Stimulated activated naive CD8-positive, alpha-beta T cell treated with anti-CD3 and anti-CD28 coated beads, Interleukin-15, Interleukin-2, amounts not matched to agents 100 U/mL and 50 U/mL, for 24 hours (primary cell): ENCODE measurements around the gene ZNF69.
"Not testable (repeated sequence)": the region's sequence is repeated elsewhere in the genome, so short reads cannot be mapped to it uniquely, and the experiment has no call there.

Source experiments
- ATAC-seq: fragments of 150-1000 bp; cut with Tn5 transposase; one replicate; pipeline ENCODE4 v1.10.0; 2021
- DNase-seq: peaks from one replicate; pipeline ENCODE4 v3.0.0; 2021

The ZNF69 gene

DNA sequence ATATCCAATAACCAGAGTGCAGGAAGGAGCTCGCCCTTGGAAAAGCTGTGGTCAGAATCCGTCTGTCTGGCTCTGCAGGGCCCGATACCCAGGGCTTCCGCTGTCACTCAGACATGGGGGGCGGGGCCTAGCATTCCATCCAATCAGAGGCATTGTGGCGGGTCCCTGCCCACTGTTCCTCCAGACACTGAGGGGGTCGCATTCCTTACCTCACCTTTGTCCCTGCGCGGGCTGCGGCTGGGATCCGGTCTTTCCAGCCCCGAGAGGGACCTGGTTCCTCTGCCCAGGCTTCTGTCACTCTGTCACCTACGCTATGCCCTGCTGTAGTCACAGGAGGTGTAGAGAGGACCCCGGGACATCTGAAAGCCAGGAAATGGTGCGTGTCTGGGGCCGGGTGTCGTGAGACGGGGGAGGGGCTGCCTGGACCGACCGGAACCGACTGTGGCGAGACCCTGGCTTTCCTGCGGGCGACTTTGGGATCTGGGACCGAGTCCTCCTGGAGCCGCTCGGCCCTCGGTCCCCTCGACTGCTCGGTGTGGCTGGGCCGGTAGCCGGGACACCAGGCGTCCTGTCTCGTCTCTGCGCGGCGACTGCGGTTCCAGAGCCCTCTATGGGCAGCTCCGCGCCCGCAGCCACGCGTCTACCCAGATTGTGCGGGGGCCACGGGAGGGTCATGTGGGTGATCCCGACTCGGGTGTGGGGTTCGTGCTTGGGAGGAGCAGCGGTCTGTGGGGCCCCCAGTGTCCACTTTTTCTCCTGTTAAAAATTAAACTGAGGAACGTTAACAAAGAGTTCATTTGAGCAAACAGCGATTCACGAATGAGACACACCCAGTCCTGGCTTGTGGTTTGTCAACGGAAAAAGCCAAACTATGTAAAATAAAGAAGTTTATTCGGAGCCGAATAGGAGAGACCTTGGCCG is at the start of gene ZNF69:
ZNF69 (plus strand) TSS at position 172 of the 921 bp plus-strand sequence; CDS start at position 314, 142 bp downstream.
- peak; percentile 81 for DNase-seq
- ATAC-seq, result peak; percentile 86

DNA sequence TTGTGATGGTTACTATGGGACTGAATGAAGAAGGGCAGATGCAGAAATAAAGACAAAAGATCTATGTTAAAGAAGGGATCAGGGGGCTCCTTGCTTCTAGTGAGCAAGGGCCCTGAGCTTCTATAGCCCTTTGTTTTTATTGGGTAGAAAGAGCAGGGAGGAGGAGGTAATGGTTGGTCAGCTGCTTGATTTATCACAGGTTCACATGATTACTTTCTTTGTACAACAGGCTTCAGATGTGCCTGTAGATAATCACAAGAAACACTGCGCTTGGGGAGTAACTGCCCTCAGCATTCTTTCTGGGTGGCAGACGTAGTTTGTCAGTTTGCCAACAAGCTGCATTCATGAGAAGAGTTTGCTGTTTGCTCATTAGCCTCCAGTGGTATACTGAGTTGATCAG is 43.9 kb upstream of the ZNF69 start:
- ATAC-seq (no peak), DNase-seq (no peak)

DNA sequence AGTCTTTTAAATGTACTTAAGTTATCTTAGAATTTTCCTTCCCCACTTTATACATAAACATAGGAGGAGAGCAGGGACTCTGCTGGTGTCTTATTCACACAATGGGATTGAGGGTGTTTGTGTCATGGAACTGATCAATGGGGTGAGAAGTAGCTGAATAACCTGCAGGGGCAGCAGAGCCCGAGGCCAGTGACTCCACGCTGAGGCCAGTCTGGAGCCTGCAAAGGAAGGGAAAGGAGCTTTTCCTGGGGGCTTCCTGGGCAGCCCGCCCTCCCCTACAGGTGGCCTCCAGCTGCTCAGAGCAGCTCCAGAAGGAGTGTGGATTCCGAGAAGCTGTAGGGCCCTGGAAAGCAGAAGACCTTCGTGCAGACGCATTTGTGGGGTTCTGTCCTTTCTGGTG is 40.0 kb upstream of the ZNF69 start:
- not testable (repeated sequence) for DNase-seq, ATAC-seq

DNA sequence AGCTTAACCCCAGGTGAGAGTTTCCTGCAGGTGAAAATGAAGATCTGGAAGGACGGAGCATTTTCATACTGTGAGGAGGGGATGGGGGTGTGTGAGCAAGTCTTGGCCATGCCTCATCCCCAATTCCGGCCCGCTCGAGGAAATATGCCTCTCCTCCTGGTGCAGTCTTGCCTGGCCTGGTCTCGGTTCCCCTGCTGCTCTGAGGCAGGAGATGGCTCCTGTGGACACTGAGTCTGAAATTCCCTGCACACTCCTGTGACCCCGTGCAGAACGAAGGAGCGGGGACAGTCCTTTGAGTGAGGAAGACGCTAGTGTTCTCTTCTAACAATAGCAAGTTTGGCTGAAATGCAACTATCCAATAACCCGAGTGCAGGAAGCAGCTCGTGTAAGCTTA is 39.4 kb upstream of the ZNF69 start:
- ATAC-seq, result no peak
- no peak for DNase-seq

DNA sequence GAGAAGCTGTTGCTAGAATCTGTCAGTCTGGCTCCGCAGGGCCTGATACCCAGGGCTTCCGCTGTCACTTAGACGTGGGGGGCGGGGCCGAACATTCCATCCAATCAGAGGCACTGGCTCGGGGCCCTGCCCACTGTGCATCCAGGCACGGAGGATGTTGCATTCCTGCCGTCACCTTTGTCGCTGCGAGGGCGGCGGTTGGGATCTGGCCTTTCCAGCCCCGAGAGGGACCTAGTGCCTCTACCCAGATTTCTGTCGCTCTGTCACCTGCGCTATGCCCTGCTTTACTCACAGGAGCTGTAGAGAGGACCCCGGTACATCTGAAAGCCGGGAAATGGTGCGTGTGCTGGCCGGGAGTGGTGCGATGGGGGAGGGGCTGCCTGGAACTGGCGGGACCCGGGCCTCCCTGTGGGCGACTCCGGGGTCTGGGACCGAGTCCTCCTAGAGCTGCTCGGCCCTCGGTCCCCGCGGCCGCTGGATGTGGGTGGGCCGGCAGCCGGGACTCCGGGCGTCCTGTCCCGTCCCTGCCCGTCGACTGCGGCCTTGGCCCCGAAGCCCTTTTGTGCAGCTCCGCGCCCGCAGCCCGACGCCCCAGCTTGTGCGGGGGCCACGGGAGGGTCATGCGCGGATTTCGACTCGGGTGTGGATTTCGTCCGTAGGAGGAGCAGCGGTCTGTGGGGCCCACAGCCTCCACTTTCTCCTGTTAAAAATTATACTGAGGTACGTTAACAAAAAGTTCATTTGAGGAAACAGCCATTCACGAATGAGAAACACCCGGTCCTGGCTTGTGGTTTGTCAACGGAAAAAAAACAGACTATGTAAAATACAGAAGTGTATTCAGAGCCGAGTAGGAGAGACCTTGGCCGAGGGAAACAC is 38.8 kb upstream of the ZNF69 start, which contains the start of gene ZNF439:
ZNF439 (plus strand) TSS at position 133 of the 876 bp plus-strand sequence; CDS start at position 275, 142 bp downstream.
- DNase-seq (peak; percentile 93), ATAC-seq (peak; percentile 99)

DNA sequence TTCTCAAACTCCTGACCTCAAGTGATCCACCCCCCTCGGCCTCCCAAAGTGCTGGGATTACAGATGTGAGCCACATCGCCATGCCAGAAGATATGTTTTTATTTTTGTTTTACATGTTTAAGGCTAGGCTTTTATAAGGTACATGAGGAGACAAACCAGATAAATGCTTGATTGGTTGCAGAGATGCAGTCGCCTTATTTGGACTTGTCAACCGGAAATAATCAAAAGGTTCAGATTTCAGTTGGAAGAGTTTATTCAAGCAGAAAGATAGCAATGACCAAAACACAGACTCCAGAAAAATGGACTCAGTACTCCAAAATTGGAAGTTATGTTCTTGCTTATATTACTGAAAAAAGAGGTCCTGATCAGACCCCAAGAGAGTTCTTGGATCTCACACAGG is 37.3 kb upstream of the ZNF69 start:
- ATAC-seq, DNase-seq: not testable (repeated sequence)

DNA sequence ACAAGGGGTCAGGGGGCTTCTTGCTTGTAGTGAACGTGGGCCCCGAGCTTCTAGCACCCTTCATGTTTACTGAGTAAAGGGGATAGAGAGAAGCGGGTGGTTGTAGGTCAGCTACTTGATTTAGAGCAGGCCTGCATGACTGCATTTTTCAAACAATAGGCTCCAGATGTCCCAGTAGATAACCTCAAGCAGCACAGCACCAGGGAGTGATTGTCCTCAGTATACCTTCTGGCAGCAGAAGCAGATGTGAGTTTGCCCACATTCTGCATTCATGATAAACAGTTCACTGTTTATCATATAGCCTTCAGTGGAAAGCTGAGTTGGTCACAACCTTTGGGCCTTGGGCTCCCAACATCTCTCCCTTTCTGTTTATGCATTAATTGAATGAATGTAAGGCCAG is 34.2 kb upstream of the ZNF69 start:
- no peak for ATAC-seq
- no peak for DNase-seq

DNA sequence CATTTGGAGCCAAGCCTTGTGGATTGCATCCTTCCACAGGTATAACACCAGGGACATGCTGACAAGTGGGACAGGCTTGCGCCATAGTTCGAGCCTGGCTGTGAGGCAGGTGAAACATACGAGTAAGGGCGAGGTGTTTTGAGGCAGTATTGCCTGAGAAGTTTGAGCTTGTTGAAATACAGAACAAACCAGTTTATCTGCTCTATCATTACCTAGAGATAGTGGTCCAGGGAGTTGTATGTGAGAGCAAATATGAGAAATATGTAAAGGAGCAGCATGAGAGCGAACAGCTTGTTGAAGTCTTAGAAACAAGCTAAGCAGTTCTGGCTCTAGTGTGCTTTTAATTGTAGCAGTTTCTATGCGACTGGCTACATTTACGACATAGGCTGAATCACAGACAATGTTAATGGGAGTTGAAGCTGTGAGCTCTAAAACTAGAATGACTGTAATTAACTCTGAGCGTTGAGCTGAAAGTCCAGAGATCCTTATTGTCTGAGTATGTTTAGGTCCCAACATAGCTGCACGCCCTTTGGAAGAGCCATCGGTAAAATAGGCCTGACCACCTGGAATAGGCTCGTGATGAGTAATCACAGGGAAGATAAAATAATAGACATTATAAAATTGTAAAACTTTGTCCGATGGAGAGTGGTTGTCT is 30.9 kb upstream of the ZNF69 start:
- no peak for ATAC-seq

DNA sequence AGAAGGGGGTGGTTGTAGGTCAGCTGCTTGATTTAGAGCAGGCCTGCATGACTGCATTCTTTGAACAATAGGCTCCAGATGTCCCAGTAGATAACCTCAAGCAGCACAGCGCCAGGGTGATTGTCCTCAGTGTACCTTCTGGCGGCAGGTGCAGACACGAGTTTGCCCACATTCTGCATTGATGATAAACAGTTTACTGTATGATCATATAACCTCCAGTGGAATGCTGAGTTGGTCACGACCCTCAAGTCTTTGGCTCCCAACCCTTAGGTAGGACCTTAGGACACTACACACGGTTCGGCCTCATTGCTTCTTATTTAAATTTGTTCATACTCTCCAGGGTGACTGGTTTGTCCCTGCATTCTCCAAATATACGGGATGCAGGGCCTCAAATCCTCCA is 26.9 kb upstream of the ZNF69 start:
- no peak for ATAC-seq
- DNase-seq, result no peak

More for the DNA sequence above, 30.9 kb upstream of the ZNF69 start:
- DNase-seq, result no peak

DNA sequence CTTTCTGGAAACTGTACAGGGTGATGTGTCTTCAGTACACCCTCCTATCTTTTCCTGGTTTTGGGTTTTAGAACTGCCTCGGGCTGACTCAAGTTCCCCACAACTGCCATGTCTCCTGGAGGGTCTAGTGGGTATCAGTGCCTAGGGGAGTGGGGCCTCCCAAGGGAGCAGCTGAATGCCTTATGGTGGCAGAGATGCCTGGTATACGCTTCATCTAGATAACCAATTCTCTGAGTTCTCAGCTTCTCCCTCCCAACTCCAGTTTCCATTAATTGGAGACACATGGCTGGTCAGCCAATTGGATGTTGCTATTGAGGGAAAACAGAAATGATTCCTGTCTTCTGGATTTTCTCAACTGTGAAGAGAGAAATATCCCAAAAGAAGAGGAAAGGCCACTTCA is 26.3 kb upstream of the ZNF69 start:
- no peak for ATAC-seq
- DNase-seq, result no peak

DNA sequence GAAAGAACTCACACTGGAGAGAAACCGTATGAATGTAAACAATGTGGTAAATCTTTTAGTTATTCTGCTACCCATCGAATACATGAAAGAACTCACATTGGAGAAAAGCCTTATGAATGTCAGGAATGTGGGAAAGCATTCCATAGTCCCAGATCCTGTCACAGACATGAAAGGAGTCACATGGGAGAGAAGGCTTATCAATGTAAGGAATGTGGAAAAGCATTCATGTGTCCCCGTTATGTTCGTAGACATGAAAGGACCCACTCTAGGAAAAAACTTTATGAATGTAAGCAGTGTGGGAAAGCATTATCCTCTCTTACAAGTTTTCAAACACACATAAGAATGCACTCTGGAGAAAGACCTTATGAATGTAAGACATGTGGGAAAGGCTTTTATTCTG is 19.8 kb upstream of the ZNF69 start:
- ATAC-seq, DNase-seq: not testable (repeated sequence)

DNA sequence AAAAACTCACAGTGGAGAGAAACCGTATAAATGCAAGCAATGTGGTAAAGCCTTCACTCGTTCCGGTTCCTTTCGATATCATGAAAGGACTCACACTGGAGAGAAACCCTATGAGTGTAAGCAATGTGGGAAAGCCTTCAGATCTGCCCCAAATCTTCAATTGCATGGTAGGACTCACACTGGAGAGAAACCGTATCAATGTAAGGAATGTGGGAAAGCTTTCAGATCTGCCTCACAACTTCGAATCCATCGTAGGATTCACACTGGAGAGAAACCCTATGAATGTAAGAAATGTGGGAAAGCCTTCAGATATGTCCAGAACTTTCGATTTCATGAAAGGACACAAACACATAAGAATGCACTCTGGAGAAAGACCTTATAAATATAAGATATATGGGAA is 19.4 kb upstream of the ZNF69 start:
- DNase-seq (no peak), ATAC-seq (no peak)

DNA sequence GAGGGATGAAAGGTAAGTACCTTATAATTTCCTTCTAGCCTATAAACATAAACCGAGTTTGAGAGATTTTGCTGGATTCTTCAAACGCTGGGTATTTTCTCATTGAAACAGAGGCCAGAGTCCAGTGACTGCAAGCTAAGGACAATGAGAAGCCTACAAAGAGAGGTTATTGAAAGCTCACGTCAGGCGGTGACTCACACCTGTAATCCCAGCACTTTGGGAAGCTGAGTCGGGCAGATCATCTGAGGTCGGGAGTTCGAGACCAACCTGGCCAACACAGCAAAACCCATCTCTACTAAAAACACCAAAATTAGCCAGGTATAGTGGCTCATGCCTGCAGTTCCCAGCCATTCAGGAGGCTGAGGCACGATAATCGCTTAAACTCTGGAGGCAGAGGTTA is 15.0 kb upstream of the ZNF69 start:
- DNase-seq, result no peak
- ATAC-seq, result no peak

DNA sequence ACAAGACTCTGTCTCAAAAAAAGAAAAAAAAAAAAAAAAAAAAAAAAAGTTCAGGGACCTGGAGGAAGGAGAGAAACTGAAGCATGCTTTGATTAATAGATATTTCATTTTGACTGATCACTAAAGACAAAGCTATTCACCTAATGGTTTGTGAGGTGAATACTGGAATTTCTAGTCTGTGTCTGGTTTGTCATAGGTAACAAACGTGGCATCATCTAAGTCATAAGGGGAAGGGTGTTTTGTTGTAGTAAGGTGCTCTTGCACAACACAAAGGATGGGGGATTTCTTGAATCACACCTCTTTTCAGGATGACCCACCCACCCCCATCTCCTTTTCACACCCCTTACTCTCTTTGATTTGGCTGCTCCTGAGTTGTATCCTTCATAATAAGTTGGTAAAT is 13.8 kb upstream of the ZNF69 start:
- no peak for ATAC-seq
- DNase-seq, result no peak

DNA sequence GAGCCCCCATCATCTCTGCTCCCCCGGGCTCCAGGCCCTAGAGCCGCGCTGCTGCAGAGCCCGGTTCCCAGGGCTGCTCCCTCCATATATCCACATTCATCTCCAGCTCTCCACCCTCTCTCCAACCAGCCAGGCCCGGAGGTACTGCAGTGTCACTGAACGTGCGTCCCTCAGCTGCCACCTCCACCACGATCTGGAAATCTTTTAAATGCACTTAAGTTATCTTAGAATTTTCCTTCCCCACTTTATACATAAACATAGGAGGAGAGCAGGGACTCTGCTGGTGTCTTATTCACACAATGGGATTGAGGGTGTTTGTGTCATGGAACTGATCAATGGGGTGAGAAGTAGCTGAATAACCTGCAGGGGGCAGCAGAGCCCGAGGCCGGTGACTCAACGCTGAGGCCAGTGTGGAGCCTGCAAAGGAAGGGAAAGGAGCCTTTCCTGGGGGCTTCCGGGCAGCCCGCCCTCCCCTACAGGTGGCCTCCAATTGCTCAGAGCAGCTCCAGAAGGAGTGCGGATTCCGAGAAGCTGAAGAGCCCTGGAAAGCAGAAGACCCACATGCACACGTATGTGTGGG is 7.8 kb upstream of the ZNF69 start:
- ATAC-seq, result peak; percentile 63
- DNase-seq, result peak; percentile 65

DNA sequence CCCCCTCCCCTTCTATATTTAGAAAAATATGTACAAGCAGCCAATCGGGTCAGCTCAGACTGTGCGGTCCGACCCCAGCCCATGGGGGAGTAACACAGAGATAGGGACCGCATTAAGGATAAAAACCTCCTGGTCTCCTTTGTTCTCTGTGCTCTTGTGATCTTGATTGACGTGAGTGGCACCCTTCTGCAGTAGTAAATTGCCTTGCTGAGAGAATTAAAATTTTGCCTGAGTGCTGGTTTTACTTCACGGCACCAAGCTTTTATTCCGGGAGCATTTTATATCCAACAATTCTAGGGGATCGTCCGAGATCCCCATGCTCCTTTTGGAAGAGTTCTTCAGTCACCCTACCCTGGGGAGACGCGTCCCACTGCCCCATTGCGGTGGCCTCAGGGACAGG is 7.0 kb upstream of the ZNF69 start:
- DNase-seq (no peak), ATAC-seq (no peak)

DNA sequence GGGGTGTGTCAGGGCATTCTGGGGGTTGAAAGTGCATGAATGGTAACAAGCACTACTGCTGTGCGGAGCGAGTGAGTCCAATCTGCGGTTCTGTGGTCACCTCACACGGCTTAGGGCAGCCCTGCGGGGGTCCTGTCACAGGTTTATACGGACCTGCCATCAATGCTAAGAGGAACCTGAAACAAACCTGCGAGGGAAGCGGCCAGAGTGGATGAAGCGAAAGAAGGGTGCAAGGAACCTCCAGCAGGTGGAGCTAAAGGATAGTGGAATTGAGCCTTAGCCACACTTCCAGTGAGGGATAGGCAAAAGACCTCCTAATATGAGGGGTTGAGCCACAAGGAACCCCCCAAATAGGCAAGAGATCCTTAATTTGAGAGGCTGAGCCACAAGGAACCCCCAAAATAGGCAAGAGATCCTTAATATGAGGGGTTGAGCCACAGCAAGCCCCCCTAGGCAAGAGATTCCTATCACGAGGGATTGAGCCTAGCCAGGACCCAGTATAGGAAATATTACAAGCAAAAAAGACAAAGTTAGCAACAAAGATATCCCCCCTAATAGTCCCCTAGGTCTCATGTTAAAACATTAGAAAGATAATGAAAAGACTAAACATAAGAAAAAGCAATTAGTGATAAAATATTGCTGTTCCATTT is 6.3 kb upstream of the ZNF69 start:
- DNase-seq (peak; percentile 62), ATAC-seq (peak; percentile 52)

DNA sequence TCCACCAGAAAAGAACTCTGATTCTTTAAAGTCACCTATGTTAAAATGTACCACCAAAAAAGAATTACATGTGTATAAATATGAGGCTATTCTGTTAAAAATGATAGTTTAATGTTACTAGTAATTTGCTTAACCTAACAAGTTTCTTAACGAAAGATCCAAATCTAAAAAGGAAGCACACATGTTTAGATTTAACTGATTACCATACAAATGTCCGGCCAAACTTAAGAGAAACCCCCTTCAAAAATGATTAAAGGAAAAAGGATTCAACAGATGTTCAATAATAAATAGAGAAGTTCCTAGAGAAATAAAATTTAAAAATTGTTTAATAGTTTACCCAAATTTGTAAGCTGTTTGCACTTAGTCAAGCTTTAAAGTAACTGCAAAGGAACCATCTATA is 5.0 kb upstream of the ZNF69 start:
- DNase-seq (no peak), ATAC-seq (no peak)

DNA sequence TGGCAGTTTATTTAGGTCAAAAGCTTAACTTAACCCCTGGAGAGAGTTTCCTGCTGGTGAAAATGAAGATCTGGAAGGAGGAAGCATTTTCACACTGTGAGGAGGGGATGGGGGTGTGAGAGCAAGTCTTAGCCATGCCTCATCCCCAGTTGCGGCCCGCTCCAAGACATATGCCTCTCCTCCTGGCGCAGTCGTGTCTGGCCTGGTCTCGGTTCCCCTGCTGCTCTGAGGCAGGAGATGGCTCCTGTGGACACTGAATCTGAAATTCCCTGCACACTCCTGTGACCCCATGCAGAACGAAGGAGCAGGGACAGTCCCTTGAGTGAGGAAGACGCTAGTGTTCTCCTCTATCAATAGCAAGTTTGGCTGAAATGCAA is 360 bp upstream of the ZNF69 start:
- DNase-seq (no peak), ATAC-seq (no peak)

DNA sequence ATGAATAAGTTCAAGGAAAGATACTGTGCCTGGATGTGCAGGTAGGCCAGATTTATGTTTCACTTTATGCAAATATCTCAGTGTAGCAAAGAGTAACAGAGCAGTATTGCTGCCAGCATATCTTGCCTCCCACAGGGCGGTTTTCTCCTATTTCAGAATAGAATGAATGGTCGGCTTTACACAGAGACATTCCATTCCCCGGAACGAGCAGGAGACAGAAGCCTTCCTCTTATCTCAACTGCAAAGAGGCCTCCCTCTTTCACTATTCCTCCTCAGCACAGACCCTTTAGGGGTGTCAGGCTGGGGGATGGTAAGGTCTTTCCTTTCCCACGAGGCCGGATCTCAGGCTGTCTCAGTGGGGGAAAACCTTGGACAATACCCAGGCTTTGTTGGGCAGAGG is 2.3 kb downstream of the ZNF69 start:
- ATAC-seq, DNase-seq: not testable (repeated sequence)

DNA sequence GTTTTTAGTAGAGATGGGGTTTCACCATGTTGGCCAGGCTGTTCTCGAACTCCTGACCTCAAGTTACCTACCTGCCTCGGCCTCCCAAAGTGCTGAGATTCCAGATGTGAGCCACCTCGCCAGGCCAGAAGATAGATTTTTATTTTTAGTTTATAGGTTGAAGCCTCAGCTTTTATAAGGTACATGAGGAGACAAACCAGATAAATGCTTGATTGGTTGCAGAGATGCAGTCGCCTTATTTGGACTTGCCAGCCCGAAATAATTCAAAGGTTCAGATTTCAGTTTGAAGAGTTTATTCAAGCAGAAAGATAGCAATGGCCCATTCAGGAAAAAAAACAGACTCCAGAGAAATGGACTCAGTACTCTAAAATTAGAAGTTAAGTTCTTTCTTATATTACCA is 3.1 kb downstream of the ZNF69 start:
- ATAC-seq (no peak), DNase-seq (no peak)

DNA sequence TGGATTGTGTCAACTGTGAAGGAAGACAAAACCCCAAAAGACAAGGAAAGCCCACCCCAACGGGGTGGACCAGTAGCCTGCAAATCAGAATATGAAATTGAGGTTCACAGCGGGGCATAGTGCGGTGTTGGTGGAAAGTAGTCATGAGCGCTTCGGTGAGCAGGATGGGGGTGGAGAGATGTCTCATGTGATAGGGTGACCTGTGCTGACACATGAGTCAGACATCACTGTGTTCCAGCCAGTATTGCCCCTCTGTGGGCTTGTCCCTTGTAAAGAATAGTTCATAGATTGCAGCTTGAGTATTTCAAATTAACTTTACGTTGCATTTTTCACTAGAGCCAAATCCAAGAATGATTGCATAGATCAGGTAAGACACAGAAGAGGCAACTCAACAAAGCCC is 7.3 kb downstream of the ZNF69 start:
- DNase-seq (no peak), ATAC-seq (no peak)
